ENCODE data around the gene SLC17A7.

- TF ChIP-seq EZH2 (IDR thresholded peaks at IDR 0.05) (no peak), POLR2AphosphoS5 (IDR thresholded peaks at IDR 0.05; ENCODE audit: borderline replicate concordance, low read depth, low read length) (no peak), FOXP2 (optimal IDR thresholded peaks at IDR 0.05; ENCODE audit: control extremely low read depth, extremely low read length, insufficient read depth) (no peak)
Measured at GRCh38 chr19:49415102-49415809, 26.1 kb downstream of the SLC17A7 start.

Data from SK-N-MC (cell line).